NCI-H2081 treated with DMSO at 0.1 percent for 48 hours (cell line): ENCODE measurements around the gene MAST2.
"Not testable (repeated sequence)": the region's sequence is repeated elsewhere in the genome, so short reads cannot be mapped to it uniquely, and the experiment has no call there.

ENCODE experiments used
- DNase-seq: peaks from one replicate; lab custom pipeline; 2025; lab: John Stamatoyannopoulos, UW

The MAST2 gene

GRCh38 chr1:45894331-45894730 lies 90.9 kb downstream of the MAST2 start:
- DNase-seq: no peak

- DNase-seq: no peak
These were observed 91.5 kb downstream of the MAST2 start for GRCh38 chr1:45894921-45895320.

- no peak for DNase-seq
These were observed 92.0 kb downstream of the MAST2 start for GRCh38 chr1:45895406-45895805.

DNA sequence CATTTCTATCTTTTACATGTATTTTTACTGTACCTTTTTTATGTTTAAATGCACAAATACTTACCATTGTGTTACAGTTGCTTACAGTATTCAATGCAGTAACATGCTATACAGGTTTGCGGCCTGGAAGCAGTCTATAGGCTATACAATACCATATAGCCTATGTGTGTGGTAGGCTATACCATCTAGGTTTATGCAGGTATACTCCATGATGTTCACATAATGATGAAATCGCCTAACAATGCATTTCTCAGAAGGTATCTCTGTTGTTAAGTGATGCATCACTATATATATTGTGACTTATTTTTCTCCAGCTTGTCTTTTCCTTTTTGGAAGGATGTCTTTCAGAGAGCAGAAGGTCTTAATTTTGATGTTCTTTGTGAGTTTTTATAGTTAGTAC lies 103.5 kb downstream of the MAST2 start:
- DNase-seq: no peak

DNA sequence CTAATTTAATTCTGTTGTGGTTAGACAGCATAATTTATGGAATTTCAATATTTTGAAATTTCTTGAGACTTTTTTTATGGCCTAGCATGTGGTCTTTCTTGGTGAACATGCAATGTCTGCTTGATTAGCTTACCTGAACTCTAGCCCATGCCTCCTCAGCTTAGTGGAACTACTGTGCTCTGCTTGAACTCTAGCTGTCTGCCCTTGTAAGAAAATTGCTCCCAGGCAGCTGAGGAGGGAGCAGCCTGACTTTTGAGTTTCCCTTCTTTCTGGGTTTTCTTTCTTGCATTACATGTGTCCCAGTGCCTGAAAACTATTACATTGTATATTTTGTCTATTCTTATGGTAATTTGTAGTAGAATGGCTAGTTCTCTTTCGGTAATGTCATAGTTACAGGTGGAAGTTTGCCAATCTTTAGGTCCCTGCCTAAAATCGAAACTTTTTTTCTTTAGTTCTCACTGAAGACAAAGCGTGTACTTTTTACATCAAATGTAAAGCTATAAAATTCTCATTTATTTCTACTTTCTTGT lies 105.3 kb downstream of the MAST2 start:
- no peak for DNase-seq

GRCh38 chr1:45911634-45912033 lies 108.2 kb downstream of the MAST2 start:
- no peak for DNase-seq

GRCh38 chr1:45913183-45913683 lies 109.8 kb downstream of the MAST2 start:
- DNase-seq: no peak

GRCh38 chr1:45913731-45914501 lies 110.5 kb downstream of the MAST2 start:
- DNase-seq: no peak

GRCh38 chr1:45914836-45915235 lies 111.4 kb downstream of the MAST2 start:
- no peak for DNase-seq

DNA sequence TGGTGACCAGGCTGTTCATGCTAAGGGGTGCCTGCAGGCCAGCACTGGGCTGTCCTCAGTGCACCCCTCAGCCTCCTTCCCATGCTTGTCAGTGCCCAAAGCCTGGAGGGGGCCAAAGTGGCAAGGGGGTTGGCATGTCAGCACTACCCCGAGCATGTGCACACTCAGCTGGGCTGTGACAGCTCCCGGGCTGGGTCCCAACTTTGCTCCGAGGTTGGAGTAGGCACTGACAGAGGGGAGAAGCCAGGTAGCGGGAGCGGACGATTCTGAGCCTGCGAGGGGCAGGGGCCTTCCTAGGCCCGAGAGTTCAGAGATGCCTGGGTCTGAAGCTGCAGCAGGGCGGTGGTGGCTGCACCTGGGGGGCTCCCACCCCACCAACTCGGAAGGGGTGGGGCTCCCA lies 119.0 kb downstream of the MAST2 start:
- DNase-seq: no peak

DNA sequence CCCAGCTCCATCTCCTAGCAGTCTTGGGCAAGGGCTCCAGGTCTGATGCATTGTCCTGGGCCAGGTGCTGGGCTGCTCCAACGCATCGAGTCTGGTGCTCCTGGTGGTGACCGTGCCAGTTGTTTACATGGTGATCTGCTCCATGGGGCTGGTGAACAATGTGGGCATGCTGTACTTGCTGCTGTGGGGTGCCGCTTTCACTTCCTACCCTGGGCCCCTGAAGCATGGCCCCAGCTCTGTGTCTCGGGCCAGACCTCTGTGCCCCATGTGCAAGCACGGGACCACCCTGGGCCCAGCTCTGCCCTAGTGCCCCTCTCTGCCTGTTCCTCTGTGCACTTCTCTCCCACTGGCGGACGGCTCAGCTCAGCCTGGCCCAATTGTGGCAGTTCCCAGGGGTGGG lies 119.4 kb downstream of the MAST2 start:
- DNase-seq: no peak

GRCh38 chr1:45923343-45923742 lies 119.9 kb downstream of the MAST2 start:
- DNase-seq: no peak

GRCh38 chr1:45924736-45925135 lies 121.3 kb downstream of the MAST2 start:
- no peak for DNase-seq

GRCh38 chr1:45925728-45926287 lies 122.4 kb downstream of the MAST2 start:
- DNase-seq: no peak

DNA sequence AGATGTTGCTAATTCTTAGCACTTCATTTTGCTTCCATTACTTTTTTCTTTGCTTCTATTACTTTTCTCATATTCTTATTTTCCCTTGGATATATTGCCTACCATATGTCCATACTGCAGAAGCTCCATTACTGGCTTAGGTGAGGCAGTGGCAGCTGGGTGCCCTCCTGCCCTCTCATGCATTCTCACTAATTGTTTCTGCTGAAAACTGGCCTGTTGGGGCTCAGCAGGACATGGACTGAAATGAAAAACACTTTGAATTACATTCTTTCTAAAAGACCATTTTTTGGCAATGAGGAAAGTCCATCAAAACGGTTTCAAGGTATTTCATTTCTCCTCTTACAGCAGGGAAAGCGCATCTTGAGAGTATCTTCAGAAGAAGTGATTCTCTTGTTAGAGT lies 122.9 kb downstream of the MAST2 start:
- DNase-seq: no peak

GRCh38 chr1:45927231-45927915 lies 124.0 kb downstream of the MAST2 start:
- DNase-seq: peak; percentile 16

DNA sequence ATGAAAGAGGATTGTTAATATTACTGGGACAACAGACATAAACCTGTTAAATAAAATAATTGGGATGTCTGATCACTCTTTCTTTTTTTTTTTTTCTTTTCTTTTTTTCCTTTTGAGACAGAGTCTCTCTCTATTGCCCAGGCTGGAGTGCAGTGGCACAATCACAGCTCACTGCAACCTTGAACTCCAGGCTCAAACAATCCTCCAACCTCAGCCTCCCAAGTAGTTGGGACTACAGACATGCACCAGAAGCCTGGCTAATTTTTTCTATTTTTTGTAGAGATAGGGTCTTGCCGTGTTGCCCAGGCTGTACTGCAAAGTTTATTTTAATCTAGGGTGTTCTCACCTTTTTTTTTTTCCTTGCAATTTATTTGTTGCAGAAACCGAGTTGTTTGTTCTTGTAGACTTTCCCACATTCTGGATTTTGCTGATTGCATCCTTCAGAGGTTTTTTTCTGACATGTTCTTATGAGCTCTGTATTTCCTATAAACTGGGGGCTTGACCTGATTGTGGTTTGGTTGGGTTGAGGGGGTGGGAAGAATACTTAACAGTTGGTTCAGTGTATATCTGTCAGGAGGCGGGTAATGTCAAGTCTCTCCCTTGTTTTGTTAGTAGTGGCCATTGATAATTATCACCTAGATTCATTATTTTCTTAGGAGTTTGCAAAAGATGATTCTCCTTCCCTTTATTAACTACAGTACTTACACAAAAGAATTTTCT lies 125.2 kb downstream of the MAST2 start:
- DNase-seq: no peak

DNA sequence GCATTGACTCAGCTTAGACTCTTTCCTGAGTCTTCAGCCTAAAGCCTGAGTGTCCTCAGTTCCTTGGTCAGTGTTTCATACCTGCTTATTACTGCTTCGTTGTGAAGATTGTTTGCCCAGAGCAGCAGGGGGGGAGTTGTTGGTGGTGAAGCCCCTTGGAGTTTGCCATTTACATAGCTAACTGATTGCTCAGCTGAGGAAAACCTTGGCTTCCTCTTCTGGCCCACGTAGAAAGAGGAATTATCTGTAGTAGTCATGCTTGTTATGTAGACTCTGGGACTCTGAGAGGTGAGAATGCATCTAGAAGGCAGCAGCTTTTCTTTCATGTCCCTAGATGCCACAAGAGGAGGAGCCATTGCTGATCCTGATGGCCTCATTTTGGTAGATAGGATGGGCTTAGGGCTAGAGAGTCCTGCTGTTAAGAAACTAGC lies 125.9 kb downstream of the MAST2 start:
- no peak for DNase-seq

- DNase-seq: no peak
These were observed 127.1 kb downstream of the MAST2 start for GRCh38 chr1:45930258-45931150.

- DNase-seq: not testable (repeated sequence)
These were observed 128.8 kb downstream of the MAST2 start for GRCh38 chr1:45932205-45932604.

- DNase-seq: no peak
These were observed 131.5 kb downstream of the MAST2 start for GRCh38 chr1:45934947-45935346.
